DOHH2 (cell line): ENCODE data around the gene BTG2.

Experiments
- CTCF ChIP-seq: fragments of 200-600 bp; sonication (generic); IDR thresholded peaks from one replicate; pipeline ENCODE4 v1.5.1; 2014; ENCODE audit warnings: antibody characterized with exemption, mild to moderate bottlenecking, low read depth, low read length; ENCODE audit not compliant: poor library complexity, severe bottlenecking
- EZH2phosphoT487 ChIP-seq: fragments of 200-600 bp; sonication (generic); IDR thresholded peaks from 2 replicates; pipeline ENCODE4 v1.6.1; 2017; ENCODE audit warnings: borderline replicate concordance, mild to moderate bottlenecking, antibody characterized with exemption, low read length, moderate library complexity, mixed read lengths

- TF ChIP-seq CTCF, result no peak
- no peak for TF ChIP-seq EZH2phosphoT487
These were observed 25.3 kb upstream of the BTG2 start for GRCh38 chr1:203280061-203280460.
